MM.1S (cell line): ENCODE results near the gene LCA5L.

Source experiments
- DNase-seq: peaks from one replicate; pipeline ENCODE4 v3.0.0-alpha.2; 2015
- H2AFZ ChIP-seq: fragments of 300-600 bp; sonication (generic); 2 replicates; pipeline ENCODE4 v1.6.0; 2016; ENCODE audit warnings: antibody characterized with exemption, low read length
- H3F3A ChIP-seq: fragments of 300-600 bp; sonication (generic); 2 replicates; pipeline ENCODE4 v1.6.1; 2016; ENCODE audit warnings: mild to moderate bottlenecking, antibody characterized with exemption, low read length, moderate library complexity, mixed read lengths; ENCODE audit not compliant: insufficient read depth
- H3K27ac ChIP-seq: fragments of 300-600 bp; sonication (generic); 2 replicates; pipeline ENCODE4 v1.5.1; 2016; ENCODE audit warnings: mild to moderate bottlenecking, low read length
- H3K27me3 ChIP-seq: fragments of 300-600 bp; sonication (generic); replicated peaks from 2 replicates; pipeline ENCODE4 v1.6.0; 2016; ENCODE audit warnings: low read length; ENCODE audit not compliant: insufficient read depth
- H3K36me3 ChIP-seq: fragments of 300-600 bp; sonication (generic); replicated peaks from 2 replicates; pipeline ENCODE4 v1.6.1; 2016; ENCODE audit warnings: mild to moderate bottlenecking, low read length, mixed read lengths; ENCODE audit not compliant: insufficient read depth
- H3K4me1 ChIP-seq: fragments of 300-600 bp; sonication (generic); 2 replicates; pipeline ENCODE4 v1.6.1; 2016; ENCODE audit warnings: low read length, mixed read lengths
- H3K4me2 ChIP-seq: fragments of 300-600 bp; sonication (generic); 2 replicates; pipeline ENCODE4 v1.6.0; 2016; ENCODE audit warnings: low read depth, low read length
- H3K4me3 ChIP-seq: fragments of 300-600 bp; sonication (generic); 2 replicates; pipeline ENCODE4 v1.5.1; 2016; ENCODE audit warnings: low read length, mixed read lengths
- H3K79me2 ChIP-seq: fragments of 300-600 bp; sonication (generic); 2 replicates; pipeline ENCODE4 v1.6.1; 2016; ENCODE audit warnings: mixed run types, low read length, mixed read lengths
- H3K9ac ChIP-seq: fragments of 300-600 bp; sonication (generic); 2 replicates; pipeline ENCODE4 v1.6.1; 2016; ENCODE audit warnings: low read length, mixed read lengths
- H3K9me2 ChIP-seq: fragments of 300-600 bp; sonication (generic); replicated peaks from 2 replicates; pipeline ENCODE4 v1.6.1; 2016; ENCODE audit warnings: mild to moderate bottlenecking, low read length, mixed read lengths; ENCODE audit not compliant: insufficient read depth
- H3K9me3 ChIP-seq: fragments of 300-600 bp; sonication (generic); replicated peaks from 2 replicates; pipeline ENCODE4 v1.6.1; 2016; ENCODE audit warnings: mild to moderate bottlenecking, low read length, mixed read lengths; ENCODE audit not compliant: insufficient read depth
- H4K20me1 ChIP-seq: fragments of 300-600 bp; sonication (generic); 2 replicates; pipeline ENCODE4 v1.6.1; 2016; ENCODE audit warnings: mild to moderate bottlenecking, low read length, moderate library complexity, mixed read lengths; ENCODE audit not compliant: insufficient read depth
- CTCF ChIP-seq: fragments of 300-600 bp; sonication (generic); IDR thresholded peaks from 2 replicates; pipeline ENCODE4 v1.5.1; 2016; ENCODE audit warnings: antibody characterized with exemption, low read length, mixed read lengths
- EZH2 ChIP-seq: fragments of 300-600 bp; sonication (generic); optimal IDR thresholded peaks from 2 replicates; pipeline ENCODE3; 2017; ENCODE audit warnings: low read depth, mild to moderate bottlenecking, antibody characterized with exemption, low read length, mixed read lengths
- EZH2phosphoT487 ChIP-seq: fragments of 300-600 bp; sonication (generic); IDR thresholded peaks from 2 replicates; pipeline ENCODE4 v1.6.1; 2018; ENCODE audit warnings: antibody characterized with exemption, low read length

The LCA5L gene

GRCh38 chr21:39387461-39388037, 58.0 kb downstream of the LCA5L start:
- peaks cover 6% of the 10 kb centered on the region; the same call in 1 of the 2 replicates for H3F3A ChIP-seq
- H3K27me3 ChIP-seq: no peaks in the 10 kb centered on the region
- peak overlapping the region; percentile 14; the same call in 1 of the 2 replicates for H3K9ac ChIP-seq
- peaks cover 26% of the 10 kb centered on the region for H3K79me2 ChIP-seq
- no peak for TF ChIP-seq EZH2
- no peak for TF ChIP-seq EZH2phosphoT487
- no peak for TF ChIP-seq CTCF
- no peaks in the 10 kb centered on the region for H3K36me3 ChIP-seq
- peak overlapping the region; percentile 44 for H3K4me3 ChIP-seq
- H3K9me2 ChIP-seq: no peaks in the 10 kb centered on the region
- peak overlapping the region; percentile 82; the same call in 1 of the 2 replicates for H3K4me2 ChIP-seq
- no peaks in the 10 kb centered on the region for H3K9me3 ChIP-seq
- H4K20me1 ChIP-seq: no peaks in the 10 kb centered on the region
- DNase-seq: peak; percentile 80
- H3K4me1 ChIP-seq: peaks cover 4% of the 10 kb centered on the region; the same call in 1 of the 2 replicates
- H2AFZ ChIP-seq: peak overlapping the region; percentile 83
- no peak overlapping the region; the same call in 1 of the 2 replicates for H3K27ac ChIP-seq

GRCh38 chr21:39386899-39387298, 58.7 kb downstream of the LCA5L start:
- TF ChIP-seq EZH2 (no peak), CTCF (no peak), EZH2phosphoT487 (no peak)
- Histone ChIP-seq H3K79me2 (peaks cover 29% of the 10 kb centered on the region), H3K4me2 (no peak overlapping the region), H3K36me3 (no peaks in the 10 kb centered on the region), H2AFZ (no peak overlapping the region), H3K9ac (no peak overlapping the region), H4K20me1 (no peaks in the 10 kb centered on the region), H3K4me1 (peaks cover 4% of the 10 kb centered on the region; the same call in 1 of the 2 replicates), H3K9me3 (no peaks in the 10 kb centered on the region), H3K9me2 (no peaks in the 10 kb centered on the region), H3K27me3 (no peaks in the 10 kb centered on the region), H3F3A (peaks cover 6% of the 10 kb centered on the region; the same call in 1 of the 2 replicates), H3K4me3 (no peak overlapping the region), H3K27ac (no peak overlapping the region)
- DNase-seq: no peak

- H3F3A ChIP-seq: peaks cover 6% of the 10 kb centered on the region; the same call in 1 of the 2 replicates
- H3K9ac ChIP-seq: no peak overlapping the region
- no peak for TF ChIP-seq CTCF
- TF ChIP-seq EZH2: no peak
- no peak for TF ChIP-seq EZH2phosphoT487
- no peak overlapping the region for H3K27ac ChIP-seq
- H3K9me2 ChIP-seq: no peaks in the 10 kb centered on the region
- H4K20me1 ChIP-seq: no peaks in the 10 kb centered on the region
- no peaks in the 10 kb centered on the region for H3K27me3 ChIP-seq
- no peaks in the 10 kb centered on the region for H3K9me3 ChIP-seq
- no peaks in the 10 kb centered on the region for H3K36me3 ChIP-seq
- H3K4me2 ChIP-seq: no peak overlapping the region
- DNase-seq: no peak
- H3K79me2 ChIP-seq: peaks cover 31% of the 10 kb centered on the region
- peaks cover 6% of the 10 kb centered on the region; the same call in 1 of the 2 replicates for H3K4me1 ChIP-seq
- H2AFZ ChIP-seq: no peak overlapping the region
- no peak overlapping the region for H3K4me3 ChIP-seq
Measured at GRCh38 chr21:39386194-39386593, 59.4 kb downstream of the LCA5L start.
